T-helper 1 cell treated with Interleukin-12 subunit alpha and Interleukin-12 subunit beta and Interleukin-4 antibody, amounts not matched to agents 30 μg/mL and 1 μg/mL, for 36 hours (primary cell): Measurements from ENCODE around the gene RASL11B.

ENCODE experiments used
- H3K27ac Mint-ChIP-seq: one replicate; pipeline ENCODE4 v1.8.0; 2021; ENCODE audit warnings: mild to moderate bottlenecking, mixed read lengths
- H3K27me3 Mint-ChIP-seq: one replicate; pipeline ENCODE4 v1.8.0; 2021; ENCODE audit warnings: low read depth, mixed read lengths
- H3K36me3 Mint-ChIP-seq: one replicate; pipeline ENCODE4 v1.8.0; 2021; ENCODE audit warnings: low read depth, mixed read lengths
- H3K4me1 Mint-ChIP-seq: one replicate; pipeline ENCODE4 v1.8.0; 2021; ENCODE audit warnings: low read depth, mixed read lengths
- H3K4me3 Mint-ChIP-seq: one replicate; pipeline ENCODE4 v1.8.0; 2021; ENCODE audit warnings: mild to moderate bottlenecking, moderate library complexity, mixed read lengths
- H3K9me3 Mint-ChIP-seq: one replicate; pipeline ENCODE4 v1.8.0; 2021; ENCODE audit warnings: mixed read lengths

RASL11B gene

GRCh38 chr4:52837716-52838558 is 24.2 kb upstream of the RASL11B start:
- H3K4me3 Mint-ChIP-seq, result no peak overlapping the region
- no peaks in the 10 kb centered on the region for H3K27me3 Mint-ChIP-seq
- H3K9me3 Mint-ChIP-seq, result no peaks in the 10 kb centered on the region
- H3K36me3 Mint-ChIP-seq, result no peaks in the 10 kb centered on the region
- no peaks in the 10 kb centered on the region for H3K4me1 Mint-ChIP-seq
- H3K27ac Mint-ChIP-seq, result no peak overlapping the region

- Mint-ChIP-seq H3K4me3 (no peak overlapping the region), H3K36me3 (no peaks in the 10 kb centered on the region), H3K9me3 (no peaks in the 10 kb centered on the region), H3K4me1 (no peaks in the 10 kb centered on the region), H3K27me3 (no peaks in the 10 kb centered on the region), H3K27ac (no peak overlapping the region)
Observed at GRCh38 chr4:52838729-52839586, 23.2 kb upstream of the RASL11B start.

- H3K4me1 Mint-ChIP-seq, result no peaks in the 10 kb centered on the region
- H3K36me3 Mint-ChIP-seq, result no peaks in the 10 kb centered on the region
- no peaks in the 10 kb centered on the region for H3K9me3 Mint-ChIP-seq
- H3K27me3 Mint-ChIP-seq, result no peaks in the 10 kb centered on the region
- no peak overlapping the region for H3K4me3 Mint-ChIP-seq
- no peak overlapping the region for H3K27ac Mint-ChIP-seq
Observed at GRCh38 chr4:52840531-52841370, 21.4 kb upstream of the RASL11B start.

- no peak overlapping the region for H3K27ac Mint-ChIP-seq
- H3K36me3 Mint-ChIP-seq, result no peaks in the 10 kb centered on the region
- H3K9me3 Mint-ChIP-seq, result no peaks in the 10 kb centered on the region
- H3K4me3 Mint-ChIP-seq, result no peak overlapping the region
- no peaks in the 10 kb centered on the region for H3K4me1 Mint-ChIP-seq
- H3K27me3 Mint-ChIP-seq, result no peaks in the 10 kb centered on the region
Observed at GRCh38 chr4:52841682-52842456, 20.2 kb upstream of the RASL11B start.

GRCh38 chr4:52842792-52843191 is 19.3 kb upstream of the RASL11B start:
- Mint-ChIP-seq H3K4me3 (no peak overlapping the region), H3K4me1 (no peaks in the 10 kb centered on the region), H3K27ac (no peak overlapping the region), H3K36me3 (no peaks in the 10 kb centered on the region), H3K27me3 (no peaks in the 10 kb centered on the region), H3K9me3 (no peaks in the 10 kb centered on the region)

GRCh38 chr4:52843351-52843750 is 18.8 kb upstream of the RASL11B start:
- Mint-ChIP-seq H3K27me3 (no peaks in the 10 kb centered on the region), H3K9me3 (no peaks in the 10 kb centered on the region), H3K27ac (no peak overlapping the region), H3K4me1 (no peaks in the 10 kb centered on the region), H3K36me3 (no peaks in the 10 kb centered on the region), H3K4me3 (no peak overlapping the region)

- no peak overlapping the region for H3K4me3 Mint-ChIP-seq
- H3K27ac Mint-ChIP-seq, result no peak overlapping the region
Observed at GRCh38 chr4:52843958-52844357, 18.2 kb upstream of the RASL11B start.

GRCh38 chr4:52844596-52844995 is 17.5 kb upstream of the RASL11B start:
- Mint-ChIP-seq H3K27me3 (no peaks in the 10 kb centered on the region), H3K4me3 (no peak overlapping the region), H3K9me3 (no peaks in the 10 kb centered on the region), H3K36me3 (no peaks in the 10 kb centered on the region), H3K4me1 (no peaks in the 10 kb centered on the region), H3K27ac (no peak overlapping the region)

More at GRCh38 chr4:52843958-52844357, 18.2 kb upstream of the RASL11B start:
- Mint-ChIP-seq H3K4me1 (no peaks in the 10 kb centered on the region), H3K27me3 (no peaks in the 10 kb centered on the region), H3K36me3 (no peaks in the 10 kb centered on the region), H3K9me3 (no peaks in the 10 kb centered on the region)

GRCh38 chr4:52846502-52846901 is 15.6 kb upstream of the RASL11B start:
- Mint-ChIP-seq H3K27me3 (no peaks in the 10 kb centered on the region), H3K27ac (no peak overlapping the region), H3K9me3 (no peaks in the 10 kb centered on the region), H3K4me1 (no peaks in the 10 kb centered on the region), H3K4me3 (no peak overlapping the region), H3K36me3 (no peaks in the 10 kb centered on the region)

GRCh38 chr4:52848254-52848653 is 13.9 kb upstream of the RASL11B start:
- no peak overlapping the region for H3K27ac Mint-ChIP-seq
- no peaks in the 10 kb centered on the region for H3K27me3 Mint-ChIP-seq
- H3K4me1 Mint-ChIP-seq, result no peaks in the 10 kb centered on the region
- H3K36me3 Mint-ChIP-seq, result no peaks in the 10 kb centered on the region
- no peak overlapping the region for H3K4me3 Mint-ChIP-seq
- H3K9me3 Mint-ChIP-seq, result no peaks in the 10 kb centered on the region

GRCh38 chr4:52850406-52851124 is 11.6 kb upstream of the RASL11B start:
- Mint-ChIP-seq H3K9me3 (no peaks in the 10 kb centered on the region), H3K27ac (no peak overlapping the region)

GRCh38 chr4:52852041-52852440 is 10.1 kb upstream of the RASL11B start:
- Mint-ChIP-seq H3K27me3 (no peaks in the 10 kb centered on the region), H3K4me1 (peaks cover 7% of the 10 kb centered on the region), H3K36me3 (no peaks in the 10 kb centered on the region)

More at GRCh38 chr4:52850406-52851124, 11.6 kb upstream of the RASL11B start:
- no peaks in the 10 kb centered on the region for H3K27me3 Mint-ChIP-seq
- H3K36me3 Mint-ChIP-seq, result no peaks in the 10 kb centered on the region
- no peaks in the 10 kb centered on the region for H3K4me1 Mint-ChIP-seq
- no peak overlapping the region for H3K4me3 Mint-ChIP-seq

GRCh38 chr4:52852711-52853110 is 9.4 kb upstream of the RASL11B start:
- H3K9me3 Mint-ChIP-seq, result peaks cover under 1% of the 10 kb centered on the region
- no peaks in the 10 kb centered on the region for H3K36me3 Mint-ChIP-seq
- H3K4me3 Mint-ChIP-seq, result no peak overlapping the region
- peaks cover 9% of the 10 kb centered on the region for H3K4me1 Mint-ChIP-seq
- no peak overlapping the region for H3K27ac Mint-ChIP-seq
- no peaks in the 10 kb centered on the region for H3K27me3 Mint-ChIP-seq

More at GRCh38 chr4:52852041-52852440, 10.1 kb upstream of the RASL11B start:
- H3K4me3 Mint-ChIP-seq, result no peak overlapping the region
- H3K27ac Mint-ChIP-seq, result no peak overlapping the region
- H3K9me3 Mint-ChIP-seq, result no peaks in the 10 kb centered on the region
